Upper lobe of left lung (tissue), 4 donors: ENCODE data around the gene SP140.

Experiments used
- EP300 ChIP-seq, 4 donors: sonication (generic); formaldehyde crosslinking; IDR thresholded peaks; one replicate each; pipeline ENCODE4 v1.5.1; 2017; ENCODE audit warnings: antibody characterized with exemption in 4 of 4, control low read depth in 2 of 4
- POLR2A ChIP-seq, 4 donors: fragments of 450-650 bp; IDR thresholded peaks; one replicate each; pipeline ENCODE4 v1.5.1; 2016 to 2017; ENCODE audit warnings: antibody characterized with exemption in 4 of 4, mild to moderate bottlenecking in 2 of 4
- POLR2AphosphoS5 ChIP-seq, 2 donors: sonication (generic); formaldehyde crosslinking; IDR thresholded peaks; one replicate each; pipeline ENCODE4 v1.5.1; 2017; ENCODE audit warnings: antibody characterized with exemption in 2 of 2
- TF ChIP-seq, protein P1 (sequence below), 6 experiments: fragments of 450-650 bp in 4 of 6; fragments of 200-600 bp in 2 of 6; sonication (generic) in 2 of 6; IDR thresholded peaks; one replicate each; pipeline ENCODE4 v1.5.1; 2016 to 2019; ENCODE audit warnings: antibody characterized with exemption in 6 of 6

DNA sequence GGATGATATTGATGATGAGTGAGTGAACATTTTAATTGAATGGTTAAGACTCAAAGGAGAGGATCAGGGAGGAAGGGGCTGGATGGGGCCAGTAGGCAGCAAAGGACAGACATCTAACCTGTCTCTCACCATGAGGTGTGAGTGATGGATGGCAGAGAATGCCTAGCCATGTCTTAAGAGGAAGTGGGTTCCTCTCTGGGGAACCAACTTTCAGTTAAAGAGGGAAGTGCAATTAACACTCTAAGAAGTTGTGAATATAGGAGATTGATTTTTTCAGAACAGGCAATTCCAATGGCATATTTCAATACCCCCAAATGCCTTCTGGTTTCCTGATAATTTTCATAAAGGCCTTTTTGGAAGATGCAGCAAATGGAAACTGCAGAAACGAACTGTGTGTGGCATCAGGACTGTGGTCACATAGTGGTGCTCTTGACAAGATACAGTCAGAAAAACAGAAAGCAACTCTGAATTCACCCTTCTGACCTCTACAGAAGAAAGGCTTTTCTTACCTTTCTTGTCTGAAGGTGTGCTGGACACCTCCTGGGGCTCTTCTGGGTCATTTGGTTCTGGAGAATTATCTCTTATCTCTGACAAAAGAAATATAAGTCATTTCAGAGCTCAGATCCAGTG, 16.0 kb upstream of the SP140 start:
- TF ChIP-seq POLR2A (IDR thresholded peaks at IDR 0.05) (no peak), POLR2AphosphoS5 (IDR thresholded peaks at IDR 0.05) (no peak), EP300 (IDR thresholded peaks at IDR 0.05) (no peak)
- TF ChIP-seq, protein P1, sequence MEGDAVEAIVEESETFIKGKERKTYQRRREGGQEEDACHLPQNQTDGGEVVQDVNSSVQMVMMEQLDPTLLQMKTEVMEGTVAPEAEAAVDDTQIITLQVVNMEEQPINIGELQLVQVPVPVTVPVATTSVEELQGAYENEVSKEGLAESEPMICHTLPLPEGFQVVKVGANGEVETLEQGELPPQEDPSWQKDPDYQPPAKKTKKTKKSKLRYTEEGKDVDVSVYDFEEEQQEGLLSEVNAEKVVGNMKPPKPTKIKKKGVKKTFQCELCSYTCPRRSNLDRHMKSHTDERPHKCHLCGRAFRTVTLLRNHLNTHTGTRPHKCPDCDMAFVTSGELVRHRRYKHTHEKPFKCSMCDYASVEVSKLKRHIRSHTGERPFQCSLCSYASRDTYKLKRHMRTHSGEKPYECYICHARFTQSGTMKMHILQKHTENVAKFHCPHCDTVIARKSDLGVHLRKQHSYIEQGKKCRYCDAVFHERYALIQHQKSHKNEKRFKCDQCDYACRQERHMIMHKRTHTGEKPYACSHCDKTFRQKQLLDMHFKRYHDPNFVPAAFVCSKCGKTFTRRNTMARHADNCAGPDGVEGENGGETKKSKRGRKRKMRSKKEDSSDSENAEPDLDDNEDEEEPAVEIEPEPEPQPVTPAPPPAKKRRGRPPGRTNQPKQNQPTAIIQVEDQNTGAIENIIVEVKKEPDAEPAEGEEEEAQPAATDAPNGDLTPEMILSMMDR (IDR thresholded peaks at IDR 0.05): no peak
